ENCODE results near the gene PTAR1.

PTAR1 gene

DNA sequence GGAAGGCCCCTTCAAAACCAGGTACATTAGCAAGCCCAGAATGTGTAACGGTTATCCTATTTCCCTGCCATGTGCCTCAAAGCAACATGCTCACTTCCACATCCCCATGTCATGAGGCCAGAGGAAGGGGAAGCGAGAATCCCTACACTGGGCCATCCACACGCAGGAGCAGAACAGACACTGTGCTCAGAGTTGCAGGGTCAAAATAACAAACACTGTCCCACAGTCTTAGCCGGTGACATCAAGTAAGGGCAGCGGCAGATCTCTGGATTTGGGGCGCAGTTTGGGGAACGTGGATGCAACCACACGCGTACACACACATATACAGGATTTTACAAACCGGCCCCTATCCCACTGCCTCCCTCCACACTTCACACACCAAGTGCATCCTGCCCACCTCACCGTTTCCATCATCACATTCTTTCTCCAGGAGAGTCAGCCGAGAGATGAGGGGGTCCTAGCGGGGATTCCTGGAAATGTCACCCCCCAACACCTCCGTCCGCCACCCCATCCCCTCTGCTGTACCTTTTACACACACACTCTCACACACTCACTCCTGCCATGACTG is 88.4 kb downstream of the PTAR1 start:
- TF ChIP-seq, protein P1, sequence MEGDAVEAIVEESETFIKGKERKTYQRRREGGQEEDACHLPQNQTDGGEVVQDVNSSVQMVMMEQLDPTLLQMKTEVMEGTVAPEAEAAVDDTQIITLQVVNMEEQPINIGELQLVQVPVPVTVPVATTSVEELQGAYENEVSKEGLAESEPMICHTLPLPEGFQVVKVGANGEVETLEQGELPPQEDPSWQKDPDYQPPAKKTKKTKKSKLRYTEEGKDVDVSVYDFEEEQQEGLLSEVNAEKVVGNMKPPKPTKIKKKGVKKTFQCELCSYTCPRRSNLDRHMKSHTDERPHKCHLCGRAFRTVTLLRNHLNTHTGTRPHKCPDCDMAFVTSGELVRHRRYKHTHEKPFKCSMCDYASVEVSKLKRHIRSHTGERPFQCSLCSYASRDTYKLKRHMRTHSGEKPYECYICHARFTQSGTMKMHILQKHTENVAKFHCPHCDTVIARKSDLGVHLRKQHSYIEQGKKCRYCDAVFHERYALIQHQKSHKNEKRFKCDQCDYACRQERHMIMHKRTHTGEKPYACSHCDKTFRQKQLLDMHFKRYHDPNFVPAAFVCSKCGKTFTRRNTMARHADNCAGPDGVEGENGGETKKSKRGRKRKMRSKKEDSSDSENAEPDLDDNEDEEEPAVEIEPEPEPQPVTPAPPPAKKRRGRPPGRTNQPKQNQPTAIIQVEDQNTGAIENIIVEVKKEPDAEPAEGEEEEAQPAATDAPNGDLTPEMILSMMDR (IDR thresholded peaks at IDR 0.05; ENCODE audit: insufficient read depth, low read depth, low read length, missing control alignments) = no peak
- DNase-seq (ENCODE audit: low read depth) = no peak
- no peak overlapping the region for H3K4me3 ChIP-seq (ENCODE audit: low read depth, low read length)

DNA sequence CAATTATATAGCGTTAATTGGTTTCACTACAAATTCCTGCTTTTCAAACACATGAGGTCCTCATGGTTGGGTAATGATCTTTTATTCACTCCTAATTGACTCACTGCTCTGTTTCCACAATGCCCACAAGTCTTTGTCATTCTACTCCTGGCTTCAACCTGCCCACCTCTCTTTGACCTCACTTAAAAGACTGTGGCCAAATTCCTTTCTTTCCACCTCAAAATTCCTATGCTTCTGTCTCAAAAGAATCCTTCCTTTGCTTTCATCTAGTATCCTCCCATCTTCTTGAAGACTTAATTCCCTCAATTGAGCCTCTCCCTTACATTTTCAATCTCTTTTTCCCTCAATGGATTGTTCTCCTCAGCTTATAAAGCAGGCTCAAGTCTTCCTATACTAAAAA is 92.5 kb downstream of the PTAR1 start:
- TF ChIP-seq, protein P1 (IDR thresholded peaks at IDR 0.05; ENCODE audit: insufficient read depth, low read depth, low read length, missing control alignments) = no peak

DNA sequence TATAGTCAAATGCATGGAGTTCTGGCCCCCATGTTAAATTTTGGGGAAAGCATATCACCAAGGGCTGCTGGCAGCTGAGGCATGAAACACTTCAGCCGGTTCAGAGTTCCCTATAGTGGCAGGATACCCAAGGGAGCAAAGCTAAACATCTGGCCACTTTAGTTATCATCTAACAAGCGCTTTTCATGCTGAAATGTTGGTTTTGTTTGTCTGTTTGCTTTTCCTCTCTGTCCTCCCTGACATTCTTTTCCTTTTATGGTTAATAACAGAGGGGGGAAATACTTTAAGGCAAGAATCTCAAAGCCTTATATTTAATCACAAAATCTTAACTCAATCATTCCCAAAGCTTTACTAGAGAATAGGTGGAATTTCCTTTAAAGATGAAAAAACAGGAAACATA is 99.5 kb downstream of the PTAR1 start:
- TF ChIP-seq, protein P1 (IDR thresholded peaks at IDR 0.05; ENCODE audit: insufficient read depth, low read depth, low read length, missing control alignments) = no peak
- DNase-seq (ENCODE audit: low read depth) = no peak

More for the DNA sequence above, 92.5 kb downstream of the PTAR1 start:
- no peak for DNase-seq (ENCODE audit: low read depth)
- H3K4me3 ChIP-seq (ENCODE audit: low read depth, low read length) = no peak overlapping the region

More for the DNA sequence above, 99.5 kb downstream of the PTAR1 start:
- H3K4me3 ChIP-seq (ENCODE audit: low read depth, low read length) = no peak overlapping the region
